HEK293 (cell line): ENCODE data around the gene TCEAL3.

ENCODE experiments used
- CTCF ChIA-PET: fragments of 350-600 bp; formaldehyde crosslinking; extraction: SDS; loops from one replicate; lab custom pipeline; 2021; ENCODE audit warnings: antibody characterized with exemption; lab: Yijun Ruan, JAX
- POLR2A ChIA-PET: fragments of 300-600 bp; formaldehyde crosslinking; extraction: SDS; loops from one replicate; lab custom pipeline; 2020; ENCODE audit warnings: antibody characterized with exemption, inconsistent platforms; lab: Yijun Ruan, JAX
- H3K27ac ChIP-seq: fragments of 200-500 bp; sonication (Bioruptor generic); 2 replicates; pipeline ENCODE4 v1.5.1; 2014; ENCODE audit warnings: low read depth, low read length, control low read depth, inconsistent platforms; ENCODE audit errors: extremely low read depth
- H3K36me3 ChIP-seq, 2 experiments: fragments of 200-500 bp in 1 of 2; sonication (Bioruptor generic) in 1 of 2; 1 replicate in 1 of 2; 2 replicates in 1 of 2; pipeline ENCODE4 v1.5.1; 2014 to 2017; ENCODE audit warnings: inconsistent platforms in 2 of 2, low read length in 2 of 2; ENCODE audit not compliant: control insufficient read depth in 2 of 2, insufficient read depth in 1 of 2
- H3K4me1 ChIP-seq: fragments of 200-500 bp; sonication (Bioruptor generic); 2 replicates; pipeline ENCODE4 v1.5.1; 2014; ENCODE audit warnings: mild to moderate bottlenecking, low read length, inconsistent platforms; ENCODE audit not compliant: control insufficient read depth, insufficient read depth
- H3K4me3 ChIP-seq: 2 replicates; pipeline ENCODE4 v1.5.1; 2011; ENCODE audit warnings: low read depth, mild to moderate bottlenecking, control low read depth, low read length, moderate library complexity
- H3K9me3 ChIP-seq: fragments of 200-500 bp; sonication (Bioruptor generic); 2 replicates; pipeline ENCODE4 v1.5.1; 2014; ENCODE audit warnings: low read depth, low read length, inconsistent platforms; ENCODE audit not compliant: control insufficient read depth, insufficient read depth
- EGR2 ChIP-seq: fragments of 450-650 bp; formaldehyde crosslinking; IDR thresholded peaks from 2 replicates; pipeline ENCODE4 v1.5.1; 2016; ENCODE audit warnings: low read depth, missing biosample characterization, missing genetic modification characterization
- GLIS2 ChIP-seq: fragments of 450-650 bp; formaldehyde crosslinking; IDR thresholded peaks from 2 replicates; pipeline ENCODE4 v1.5.1; 2016; ENCODE audit warnings: missing biosample characterization, missing genetic modification characterization
- KLF1 ChIP-seq: fragments of 450-650 bp; formaldehyde crosslinking; IDR thresholded peaks from 2 replicates; pipeline ENCODE4 v1.5.1; 2016; ENCODE audit warnings: missing biosample characterization, missing genetic modification characterization
- KLF16 ChIP-seq: fragments of 450-650 bp; formaldehyde crosslinking; IDR thresholded peaks from 2 replicates; pipeline ENCODE4 v1.5.1; 2017; ENCODE audit warnings: missing biosample characterization, missing genetic modification characterization
- KLF7 ChIP-seq: fragments of 450-650 bp; formaldehyde crosslinking; IDR thresholded peaks from 2 replicates; pipeline ENCODE4 v1.5.1; 2016; ENCODE audit warnings: missing biosample characterization, missing genetic modification characterization, borderline replicate concordance
- SCRT2 ChIP-seq: fragments of 450-650 bp; formaldehyde crosslinking; IDR thresholded peaks from 2 replicates; pipeline ENCODE4 v1.5.1; 2016; ENCODE audit warnings: missing biosample characterization, missing genetic modification characterization
- SP2 ChIP-seq: fragments of 450-650 bp; formaldehyde crosslinking; IDR thresholded peaks from 2 replicates; pipeline ENCODE4 v1.5.1; 2016; ENCODE audit warnings: missing biosample characterization, missing genetic modification characterization
- SP3 ChIP-seq: fragments of 450-650 bp; formaldehyde crosslinking; IDR thresholded peaks from 2 replicates; pipeline ENCODE4 v1.5.1; 2016; ENCODE audit warnings: missing biosample characterization, missing genetic modification characterization
- YY1 ChIP-seq: fragments of 450-650 bp; formaldehyde crosslinking; IDR thresholded peaks from 2 replicates; pipeline ENCODE4 v1.5.1; 2018; ENCODE audit warnings: missing biosample characterization, missing genetic modification characterization
- YY2 ChIP-seq: fragments of 450-650 bp; formaldehyde crosslinking; IDR thresholded peaks from 2 replicates; pipeline ENCODE4 v1.5.1; 2016; ENCODE audit warnings: missing biosample characterization, missing genetic modification characterization
- ZBTB17 ChIP-seq: fragments of 450-650 bp; formaldehyde crosslinking; IDR thresholded peaks from 2 replicates; pipeline ENCODE4 v1.5.1; 2016; ENCODE audit warnings: missing biosample characterization, missing genetic modification characterization
- ZFHX2 ChIP-seq: fragments of 450-650 bp; formaldehyde crosslinking; conservative IDR thresholded peaks from 2 replicates; pipeline ENCODE4 v1.5.1; 2016; ENCODE audit warnings: missing biosample characterization, missing genetic modification characterization
- ZNF24 ChIP-seq: fragments of 450-650 bp; formaldehyde crosslinking; IDR thresholded peaks from 2 replicates; pipeline ENCODE4 v1.5.1; 2016; ENCODE audit warnings: missing biosample characterization, missing genetic modification characterization
- ZNF354C ChIP-seq: fragments of 450-650 bp; formaldehyde crosslinking; IDR thresholded peaks from 2 replicates; pipeline ENCODE4 v1.5.1; 2016; ENCODE audit warnings: missing biosample characterization, missing genetic modification characterization, low read depth, borderline replicate concordance
- ZNF501 ChIP-seq: fragments of 450-650 bp; formaldehyde crosslinking; IDR thresholded peaks from 2 replicates; pipeline ENCODE4 v1.5.1; 2016; ENCODE audit warnings: missing biosample characterization, missing genetic modification characterization
- ZNF629 ChIP-seq: fragments of 450-650 bp; formaldehyde crosslinking; IDR thresholded peaks from 2 replicates; pipeline ENCODE4 v1.5.1; 2017; ENCODE audit warnings: missing biosample characterization, missing genetic modification characterization
- ZNF76 ChIP-seq: fragments of 450-650 bp; formaldehyde crosslinking; IDR thresholded peaks from 2 replicates; pipeline ENCODE4; 2016; ENCODE audit warnings: low read depth, missing biosample characterization, missing genetic modification characterization, borderline replicate concordance
- ZXDB ChIP-seq: fragments of 450-650 bp; formaldehyde crosslinking; IDR thresholded peaks from 2 replicates; pipeline ENCODE4 v1.5.1; 2016; ENCODE audit warnings: missing biosample characterization, missing genetic modification characterization
- TF ChIP-seq, protein P1 (sequence below): fragments of 450-650 bp; formaldehyde crosslinking; IDR thresholded peaks from 2 replicates; pipeline ENCODE4 v1.5.1; 2016; ENCODE audit warnings: missing biosample characterization, missing genetic modification characterization
- TF ChIP-seq, protein P2 (sequence below): fragments of 450-650 bp; formaldehyde crosslinking; IDR thresholded peaks from 2 replicates; pipeline ENCODE4 v1.5.1; 2016; ENCODE audit warnings: missing biosample characterization, missing genetic modification characterization
- TF ChIP-seq, protein P3 (sequence below): fragments of 450-650 bp; formaldehyde crosslinking; IDR thresholded peaks from 2 replicates; pipeline ENCODE4 v1.5.1; 2016; ENCODE audit warnings: missing biosample characterization, missing genetic modification characterization
- TF ChIP-seq, protein P4 (sequence below): fragments of 450-650 bp; formaldehyde crosslinking; IDR thresholded peaks from 2 replicates; pipeline ENCODE4 v1.5.1; 2017; ENCODE audit warnings: missing biosample characterization, missing genetic modification characterization
- TF ChIP-seq, protein P5 (sequence below): fragments of 450-650 bp; formaldehyde crosslinking; IDR thresholded peaks from 2 replicates; pipeline ENCODE4 v1.5.1; 2016; ENCODE audit warnings: missing biosample characterization, missing genetic modification characterization
- TF ChIP-seq, protein P6 (sequence below): fragments of 450-650 bp; formaldehyde crosslinking; conservative IDR thresholded peaks from 2 replicates; pipeline ENCODE4 v1.5.1; 2016; ENCODE audit warnings: low read depth, missing biosample characterization, missing genetic modification characterization

TCEAL3 gene

DNA sequence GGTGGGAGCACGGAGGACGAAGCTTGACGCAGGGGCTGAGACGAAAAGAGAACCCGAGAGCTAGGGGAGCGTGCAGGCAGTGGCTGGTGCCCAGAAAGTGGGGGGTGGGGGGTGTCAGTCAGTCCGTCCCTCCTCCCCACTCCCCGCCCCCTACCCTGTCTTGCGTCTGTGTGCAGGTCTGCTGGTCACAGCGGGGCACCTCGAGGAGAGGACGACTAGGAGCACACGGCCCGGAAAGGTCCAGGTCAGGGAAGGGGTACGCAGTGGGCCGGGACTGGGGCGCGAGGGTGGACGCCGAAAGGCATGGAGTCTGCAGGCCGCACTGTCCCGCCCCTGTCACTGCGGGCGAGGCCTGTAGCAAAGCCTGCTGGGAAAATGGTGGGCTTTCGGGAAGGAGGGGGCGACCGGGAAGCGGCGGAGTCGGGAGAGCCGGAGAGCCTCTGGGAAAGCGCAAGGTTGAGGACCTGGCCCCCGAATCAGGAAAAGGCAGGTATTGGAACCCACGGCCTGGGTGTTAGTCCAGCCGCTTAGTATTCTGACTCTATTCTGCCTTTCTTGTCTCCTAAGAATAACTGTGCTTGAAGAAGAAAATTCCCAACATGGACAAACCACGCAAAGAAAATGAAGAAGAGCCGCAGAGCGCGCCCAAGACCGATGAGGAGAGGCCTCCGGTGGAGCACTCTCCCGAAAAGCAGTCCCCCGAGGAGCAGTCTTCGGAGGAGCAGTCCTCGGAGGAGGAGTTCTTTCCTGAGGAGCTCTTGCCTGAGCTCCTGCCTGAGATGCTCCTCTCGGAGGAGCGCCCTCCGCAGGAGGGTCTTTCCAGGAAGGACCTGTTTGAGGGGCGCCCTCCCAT, 21.8 kb downstream of the TCEAL3 start:
- Histone ChIP-seq H3K4me1 (peaks cover 4% of the 10 kb centered on the region; the same call in 1 of the 2 replicates), H3K9me3 (no peaks in the 10 kb centered on the region), H3K27ac (peak overlapping the region; percentile 84), H3K36me3 (peaks cover 0 to 5% of the 10 kb centered on the region in 2 experiments; a peak in 1 of 3 replicates), H3K4me3 (peak overlapping the region; percentile 73)
- ChIA-PET CTCF (interaction anchor here (0.5 to 1.7 kb wide), 18 partner anchors 9 to 156 kb away, joined by 3 to 10 read pairs (median 4); no protein-coding TSS in a partner anchor), POLR2A (interaction anchor here (1.0 to 2.7 kb wide), 7 partner anchors 9 to 57 kb away, joined by 3 to 18 read pairs (median 3); partner anchors contain the start of genes MORF4L2 and TCEAL4)
- TF ChIP-seq SP2 (tag by site-specific recombination) (peak; percentile 83), GLIS2 (tag by site-specific recombination) (peak; percentile 75), ZNF629 (tag by site-specific recombination) (peak; percentile 18; the same call in 1 of the 2 replicates), KLF7 (peak; percentile 72; the same call in 1 of the 2 replicates), ZFHX2 (peak; percentile 72; the same call in 1 of the 2 replicates), ZNF501 (tag by site-specific recombination) (peak; percentile 28; the same call in 1 of the 2 replicates), KLF1 (tag by site-specific recombination) (peak; percentile 64), KLF16 (tag by site-specific recombination) (peak; percentile 94), ZXDB (tag by site-specific recombination) (peak; percentile 83), SP3 (tag by site-specific recombination) (peak; percentile 88), SCRT2 (tag by site-specific recombination) (peak; percentile 94), EGR2 (tag by site-specific recombination) (peak; percentile 70), YY1 (tag by site-specific recombination) (peak; percentile 59), YY2 (tag by site-specific recombination) (no peak), ZNF76 (tag by site-specific recombination) (peak; percentile 98), ZNF354C (tag by site-specific recombination) (no peak), ZNF24 (peak; percentile 34; the same call in 1 of the 2 replicates), ZBTB17 (tag by site-specific recombination) (peak; percentile 34; the same call in 1 of the 2 replicates)
- TF ChIP-seq, protein P1, sequence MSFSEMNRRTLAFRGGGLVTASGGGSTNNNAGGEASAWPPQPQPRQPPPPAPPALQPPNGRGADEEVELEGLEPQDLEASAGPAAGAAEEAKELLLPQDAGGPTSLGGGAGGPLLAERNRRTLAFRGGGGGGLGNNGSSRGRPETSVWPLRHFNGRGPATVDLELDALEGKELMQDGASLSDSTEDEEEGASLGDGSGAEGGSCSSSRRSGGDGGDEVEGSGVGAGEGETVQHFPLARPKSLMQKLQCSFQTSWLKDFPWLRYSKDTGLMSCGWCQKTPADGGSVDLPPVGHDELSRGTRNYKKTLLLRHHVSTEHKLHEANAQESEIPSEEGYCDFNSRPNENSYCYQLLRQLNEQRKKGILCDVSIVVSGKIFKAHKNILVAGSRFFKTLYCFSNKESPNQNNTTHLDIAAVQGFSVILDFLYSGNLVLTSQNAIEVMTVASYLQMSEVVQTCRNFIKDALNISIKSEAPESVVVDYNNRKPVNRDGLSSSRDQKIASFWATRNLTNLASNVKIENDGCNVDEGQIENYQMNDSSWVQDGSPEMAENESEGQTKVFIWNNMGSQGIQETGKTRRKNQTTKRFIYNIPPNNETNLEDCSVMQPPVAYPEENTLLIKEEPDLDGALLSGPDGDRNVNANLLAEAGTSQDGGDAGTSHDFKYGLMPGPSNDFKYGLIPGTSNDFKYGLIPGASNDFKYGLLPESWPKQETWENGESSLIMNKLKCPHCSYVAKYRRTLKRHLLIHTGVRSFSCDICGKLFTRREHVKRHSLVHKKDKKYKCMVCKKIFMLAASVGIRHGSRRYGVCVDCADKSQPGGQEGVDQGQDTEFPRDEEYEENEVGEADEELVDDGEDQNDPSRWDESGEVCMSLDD (tag by site-specific recombination), result peak; percentile 77
- TF ChIP-seq, protein P2, sequence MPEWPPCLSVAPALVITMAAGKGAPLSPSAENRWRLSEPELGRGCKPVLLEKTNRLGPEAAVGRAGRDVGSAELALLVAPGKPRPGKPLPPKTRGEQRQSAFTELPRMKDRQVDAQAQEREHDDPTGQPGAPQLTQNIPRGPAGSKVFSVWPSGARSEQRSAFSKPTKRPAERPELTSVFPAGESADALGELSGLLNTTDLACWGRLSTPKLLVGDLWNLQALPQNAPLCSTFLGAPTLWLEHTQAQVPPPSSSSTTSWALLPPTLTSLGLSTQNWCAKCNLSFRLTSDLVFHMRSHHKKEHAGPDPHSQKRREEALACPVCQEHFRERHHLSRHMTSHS (tag by site-specific recombination), result no peak
- TF ChIP-seq, protein P3, sequence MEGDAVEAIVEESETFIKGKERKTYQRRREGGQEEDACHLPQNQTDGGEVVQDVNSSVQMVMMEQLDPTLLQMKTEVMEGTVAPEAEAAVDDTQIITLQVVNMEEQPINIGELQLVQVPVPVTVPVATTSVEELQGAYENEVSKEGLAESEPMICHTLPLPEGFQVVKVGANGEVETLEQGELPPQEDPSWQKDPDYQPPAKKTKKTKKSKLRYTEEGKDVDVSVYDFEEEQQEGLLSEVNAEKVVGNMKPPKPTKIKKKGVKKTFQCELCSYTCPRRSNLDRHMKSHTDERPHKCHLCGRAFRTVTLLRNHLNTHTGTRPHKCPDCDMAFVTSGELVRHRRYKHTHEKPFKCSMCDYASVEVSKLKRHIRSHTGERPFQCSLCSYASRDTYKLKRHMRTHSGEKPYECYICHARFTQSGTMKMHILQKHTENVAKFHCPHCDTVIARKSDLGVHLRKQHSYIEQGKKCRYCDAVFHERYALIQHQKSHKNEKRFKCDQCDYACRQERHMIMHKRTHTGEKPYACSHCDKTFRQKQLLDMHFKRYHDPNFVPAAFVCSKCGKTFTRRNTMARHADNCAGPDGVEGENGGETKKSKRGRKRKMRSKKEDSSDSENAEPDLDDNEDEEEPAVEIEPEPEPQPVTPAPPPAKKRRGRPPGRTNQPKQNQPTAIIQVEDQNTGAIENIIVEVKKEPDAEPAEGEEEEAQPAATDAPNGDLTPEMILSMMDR (tag by site-specific recombination), result peak; percentile 91
- TF ChIP-seq, protein P4, sequence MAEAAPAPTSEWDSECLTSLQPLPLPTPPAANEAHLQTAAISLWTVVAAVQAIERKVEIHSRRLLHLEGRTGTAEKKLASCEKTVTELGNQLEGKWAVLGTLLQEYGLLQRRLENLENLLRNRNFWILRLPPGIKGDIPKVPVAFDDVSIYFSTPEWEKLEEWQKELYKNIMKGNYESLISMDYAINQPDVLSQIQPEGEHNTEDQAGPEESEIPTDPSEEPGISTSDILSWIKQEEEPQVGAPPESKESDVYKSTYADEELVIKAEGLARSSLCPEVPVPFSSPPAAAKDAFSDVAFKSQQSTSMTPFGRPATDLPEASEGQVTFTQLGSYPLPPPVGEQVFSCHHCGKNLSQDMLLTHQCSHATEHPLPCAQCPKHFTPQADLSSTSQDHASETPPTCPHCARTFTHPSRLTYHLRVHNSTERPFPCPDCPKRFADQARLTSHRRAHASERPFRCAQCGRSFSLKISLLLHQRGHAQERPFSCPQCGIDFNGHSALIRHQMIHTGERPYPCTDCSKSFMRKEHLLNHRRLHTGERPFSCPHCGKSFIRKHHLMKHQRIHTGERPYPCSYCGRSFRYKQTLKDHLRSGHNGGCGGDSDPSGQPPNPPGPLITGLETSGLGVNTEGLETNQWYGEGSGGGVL (tag by site-specific recombination), result peak; percentile 80
- TF ChIP-seq, protein P5, sequence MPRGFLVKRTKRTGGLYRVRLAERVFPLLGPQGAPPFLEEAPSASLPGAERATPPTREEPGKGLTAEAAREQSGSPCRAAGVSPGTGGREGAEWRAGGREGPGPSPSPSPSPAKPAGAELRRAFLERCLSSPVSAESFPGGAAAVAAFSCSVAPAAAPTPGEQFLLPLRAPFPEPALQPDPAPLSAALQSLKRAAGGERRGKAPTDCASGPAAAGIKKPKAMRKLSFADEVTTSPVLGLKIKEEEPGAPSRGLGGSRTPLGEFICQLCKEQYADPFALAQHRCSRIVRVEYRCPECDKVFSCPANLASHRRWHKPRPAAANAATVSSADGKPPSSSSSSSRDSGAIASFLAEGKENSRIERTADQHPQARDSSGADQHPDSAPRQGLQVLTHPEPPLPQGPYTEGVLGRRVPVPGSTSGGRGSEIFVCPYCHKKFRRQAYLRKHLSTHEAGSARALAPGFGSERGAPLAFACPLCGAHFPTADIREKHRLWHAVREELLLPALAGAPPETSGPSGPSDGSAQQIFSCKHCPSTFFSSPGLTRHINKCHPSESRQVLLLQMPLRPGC (tag by site-specific recombination), result 0 out of 2 replicates have a peak, but pooled peaks have one; percentile 29
- TF ChIP-seq, protein P6, sequence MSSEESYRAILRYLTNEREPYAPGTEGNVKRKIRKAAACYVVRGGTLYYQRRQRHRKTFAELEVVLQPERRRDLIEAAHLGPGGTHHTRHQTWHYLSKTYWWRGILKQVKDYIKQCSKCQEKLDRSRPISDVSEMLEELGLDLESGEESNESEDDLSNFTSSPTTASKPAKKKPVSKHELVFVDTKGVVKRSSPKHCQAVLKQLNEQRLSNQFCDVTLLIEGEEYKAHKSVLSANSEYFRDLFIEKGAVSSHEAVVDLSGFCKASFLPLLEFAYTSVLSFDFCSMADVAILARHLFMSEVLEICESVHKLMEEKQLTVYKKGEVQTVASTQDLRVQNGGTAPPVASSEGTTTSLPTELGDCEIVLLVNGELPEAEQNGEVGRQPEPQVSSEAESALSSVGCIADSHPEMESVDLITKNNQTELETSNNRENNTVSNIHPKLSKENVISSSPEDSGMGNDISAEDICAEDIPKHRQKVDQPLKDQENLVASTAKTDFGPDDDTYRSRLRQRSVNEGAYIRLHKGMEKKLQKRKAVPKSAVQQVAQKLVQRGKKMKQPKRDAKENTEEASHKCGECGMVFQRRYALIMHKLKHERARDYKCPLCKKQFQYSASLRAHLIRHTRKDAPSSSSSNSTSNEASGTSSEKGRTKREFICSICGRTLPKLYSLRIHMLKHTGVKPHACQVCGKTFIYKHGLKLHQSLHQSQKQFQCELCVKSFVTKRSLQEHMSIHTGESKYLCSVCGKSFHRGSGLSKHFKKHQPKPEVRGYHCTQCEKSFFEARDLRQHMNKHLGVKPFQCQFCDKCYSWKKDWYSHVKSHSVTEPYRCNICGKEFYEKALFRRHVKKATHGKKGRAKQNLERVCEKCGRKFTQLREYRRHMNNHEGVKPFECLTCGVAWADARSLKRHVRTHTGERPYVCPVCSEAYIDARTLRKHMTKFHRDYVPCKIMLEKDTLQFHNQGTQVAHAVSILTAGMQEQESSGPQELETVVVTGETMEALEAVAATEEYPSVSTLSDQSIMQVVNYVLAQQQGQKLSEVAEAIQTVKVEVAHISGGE (tag by site-specific recombination), result peak; percentile 41; the same call in 1 of the 2 replicates
